Liver (tissue), 3 donors: ENCODE results near the gene HECTD2.

Experiments used
- EGR1 ChIP-seq, 2 donors: IDR thresholded peaks; 2 replicates each; pipeline ENCODE4 v1.6.1; 2016 to 2018; ENCODE audit warnings: antibody characterized with exemption in 2 of 2, low read depth in 2 of 2
- GABPA ChIP-seq, 2 donors: IDR thresholded peaks in 1 of 2; conservative IDR thresholded peaks in 1 of 2; 2 replicates each; pipeline ENCODE4 v1.6.1; 2016; ENCODE audit warnings: antibody characterized with exemption in 2 of 2, mild to moderate bottlenecking in 1 of 2, moderate library complexity in 1 of 2
- RAD21 ChIP-seq, 2 donors: IDR thresholded peaks; 2 replicates each; pipeline ENCODE4 v1.6.1; 2016; ENCODE audit warnings: antibody characterized with exemption in 2 of 2, mild to moderate bottlenecking in 2 of 2
- SP1 ChIP-seq: IDR thresholded peaks from 2 replicates; pipeline ENCODE4 v1.6.1; 2018; ENCODE audit warnings: antibody characterized with exemption, mild to moderate bottlenecking
- TAF1 ChIP-seq: conservative IDR thresholded peaks from 2 replicates; pipeline ENCODE4 v1.6.1; 2016; ENCODE audit warnings: antibody characterized with exemption, mild to moderate bottlenecking
- YY1 ChIP-seq: IDR thresholded peaks from 2 replicates; pipeline ENCODE4 v1.6.1; 2016; ENCODE audit warnings: antibody characterized with exemption, mild to moderate bottlenecking
- TF ChIP-seq, protein P1 (sequence below): fragments of 150-350 bp; IDR thresholded peaks from 2 replicates; pipeline ENCODE4 v1.5.1; 2017; ENCODE audit warnings: improper control_type of control experiment, low read depth, low read length; ENCODE audit not compliant: missing input control
- TF ChIP-seq, protein P2 (sequence below): IDR thresholded peaks from 2 replicates; pipeline ENCODE4 v1.6.1; 2016; ENCODE audit warnings: antibody characterized with exemption
- TF ChIP-seq, protein P3 (sequence below): IDR thresholded peaks from 2 replicates; pipeline ENCODE4 v1.6.1; 2016; ENCODE audit warnings: antibody characterized with exemption
- TF ChIP-seq, protein P4 (sequence below): IDR thresholded peaks from 2 replicates; pipeline ENCODE4 v1.6.1; 2016; ENCODE audit warnings: antibody characterized with exemption, mild to moderate bottlenecking
- TF ChIP-seq, protein P5 (sequence below): IDR thresholded peaks from 2 replicates; pipeline ENCODE4 v1.6.1; 2016; ENCODE audit warnings: antibody characterized with exemption
- donor health status: healthy.
- donor health status: healthy.

DNA sequence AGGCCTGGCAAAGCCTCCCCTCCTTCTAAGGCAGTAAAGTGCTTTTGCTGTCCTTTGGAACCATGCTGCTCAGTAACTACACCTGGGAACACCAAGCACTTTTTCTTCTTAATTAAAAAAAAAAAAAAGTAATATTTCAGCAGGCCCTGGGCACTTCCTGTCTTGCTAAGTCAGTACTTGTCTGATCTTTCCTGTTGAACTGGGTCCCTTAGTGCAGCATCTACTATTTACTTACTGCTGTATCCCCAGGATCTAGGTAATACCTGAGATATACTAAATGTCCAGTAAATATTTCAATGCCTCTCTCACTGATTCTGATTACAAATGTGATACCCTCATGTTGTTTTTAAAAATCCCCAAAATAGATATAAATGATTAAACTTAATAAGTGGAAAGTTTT, 145.3 kb downstream of the HECTD2 start:
- TF ChIP-seq, protein P1, sequence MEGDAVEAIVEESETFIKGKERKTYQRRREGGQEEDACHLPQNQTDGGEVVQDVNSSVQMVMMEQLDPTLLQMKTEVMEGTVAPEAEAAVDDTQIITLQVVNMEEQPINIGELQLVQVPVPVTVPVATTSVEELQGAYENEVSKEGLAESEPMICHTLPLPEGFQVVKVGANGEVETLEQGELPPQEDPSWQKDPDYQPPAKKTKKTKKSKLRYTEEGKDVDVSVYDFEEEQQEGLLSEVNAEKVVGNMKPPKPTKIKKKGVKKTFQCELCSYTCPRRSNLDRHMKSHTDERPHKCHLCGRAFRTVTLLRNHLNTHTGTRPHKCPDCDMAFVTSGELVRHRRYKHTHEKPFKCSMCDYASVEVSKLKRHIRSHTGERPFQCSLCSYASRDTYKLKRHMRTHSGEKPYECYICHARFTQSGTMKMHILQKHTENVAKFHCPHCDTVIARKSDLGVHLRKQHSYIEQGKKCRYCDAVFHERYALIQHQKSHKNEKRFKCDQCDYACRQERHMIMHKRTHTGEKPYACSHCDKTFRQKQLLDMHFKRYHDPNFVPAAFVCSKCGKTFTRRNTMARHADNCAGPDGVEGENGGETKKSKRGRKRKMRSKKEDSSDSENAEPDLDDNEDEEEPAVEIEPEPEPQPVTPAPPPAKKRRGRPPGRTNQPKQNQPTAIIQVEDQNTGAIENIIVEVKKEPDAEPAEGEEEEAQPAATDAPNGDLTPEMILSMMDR = no peak
- TF ChIP-seq, protein P2, sequence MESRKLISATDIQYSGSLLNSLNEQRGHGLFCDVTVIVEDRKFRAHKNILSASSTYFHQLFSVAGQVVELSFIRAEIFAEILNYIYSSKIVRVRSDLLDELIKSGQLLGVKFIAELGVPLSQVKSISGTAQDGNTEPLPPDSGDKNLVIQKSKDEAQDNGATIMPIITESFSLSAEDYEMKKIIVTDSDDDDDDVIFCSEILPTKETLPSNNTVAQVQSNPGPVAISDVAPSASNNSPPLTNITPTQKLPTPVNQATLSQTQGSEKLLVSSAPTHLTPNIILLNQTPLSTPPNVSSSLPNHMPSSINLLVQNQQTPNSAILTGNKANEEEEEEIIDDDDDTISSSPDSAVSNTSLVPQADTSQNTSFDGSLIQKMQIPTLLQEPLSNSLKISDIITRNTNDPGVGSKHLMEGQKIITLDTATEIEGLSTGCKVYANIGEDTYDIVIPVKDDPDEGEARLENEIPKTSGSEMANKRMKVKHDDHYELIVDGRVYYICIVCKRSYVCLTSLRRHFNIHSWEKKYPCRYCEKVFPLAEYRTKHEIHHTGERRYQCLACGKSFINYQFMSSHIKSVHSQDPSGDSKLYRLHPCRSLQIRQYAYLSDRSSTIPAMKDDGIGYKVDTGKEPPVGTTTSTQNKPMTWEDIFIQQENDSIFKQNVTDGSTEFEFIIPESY = no peak
- TF ChIP-seq RAD21 (IDR thresholded peaks at IDR 0.05) (no peak), GABPA (IDR thresholded peaks at IDR 0.05 in 1 of 2, conservative IDR thresholded peaks at IDR 0.05 in 1 of 2) (no peak), SP1 (no peak), EGR1 (IDR thresholded peaks at IDR 0.05; ENCODE audit: low read depth in 2 of 2) (no peak), TAF1 (no peak), YY1 (no peak)
- TF ChIP-seq, protein P3, sequence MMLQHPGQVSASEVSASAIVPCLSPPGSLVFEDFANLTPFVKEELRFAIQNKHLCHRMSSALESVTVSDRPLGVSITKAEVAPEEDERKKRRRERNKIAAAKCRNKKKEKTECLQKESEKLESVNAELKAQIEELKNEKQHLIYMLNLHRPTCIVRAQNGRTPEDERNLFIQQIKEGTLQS = no peak
- TF ChIP-seq, protein P4, sequence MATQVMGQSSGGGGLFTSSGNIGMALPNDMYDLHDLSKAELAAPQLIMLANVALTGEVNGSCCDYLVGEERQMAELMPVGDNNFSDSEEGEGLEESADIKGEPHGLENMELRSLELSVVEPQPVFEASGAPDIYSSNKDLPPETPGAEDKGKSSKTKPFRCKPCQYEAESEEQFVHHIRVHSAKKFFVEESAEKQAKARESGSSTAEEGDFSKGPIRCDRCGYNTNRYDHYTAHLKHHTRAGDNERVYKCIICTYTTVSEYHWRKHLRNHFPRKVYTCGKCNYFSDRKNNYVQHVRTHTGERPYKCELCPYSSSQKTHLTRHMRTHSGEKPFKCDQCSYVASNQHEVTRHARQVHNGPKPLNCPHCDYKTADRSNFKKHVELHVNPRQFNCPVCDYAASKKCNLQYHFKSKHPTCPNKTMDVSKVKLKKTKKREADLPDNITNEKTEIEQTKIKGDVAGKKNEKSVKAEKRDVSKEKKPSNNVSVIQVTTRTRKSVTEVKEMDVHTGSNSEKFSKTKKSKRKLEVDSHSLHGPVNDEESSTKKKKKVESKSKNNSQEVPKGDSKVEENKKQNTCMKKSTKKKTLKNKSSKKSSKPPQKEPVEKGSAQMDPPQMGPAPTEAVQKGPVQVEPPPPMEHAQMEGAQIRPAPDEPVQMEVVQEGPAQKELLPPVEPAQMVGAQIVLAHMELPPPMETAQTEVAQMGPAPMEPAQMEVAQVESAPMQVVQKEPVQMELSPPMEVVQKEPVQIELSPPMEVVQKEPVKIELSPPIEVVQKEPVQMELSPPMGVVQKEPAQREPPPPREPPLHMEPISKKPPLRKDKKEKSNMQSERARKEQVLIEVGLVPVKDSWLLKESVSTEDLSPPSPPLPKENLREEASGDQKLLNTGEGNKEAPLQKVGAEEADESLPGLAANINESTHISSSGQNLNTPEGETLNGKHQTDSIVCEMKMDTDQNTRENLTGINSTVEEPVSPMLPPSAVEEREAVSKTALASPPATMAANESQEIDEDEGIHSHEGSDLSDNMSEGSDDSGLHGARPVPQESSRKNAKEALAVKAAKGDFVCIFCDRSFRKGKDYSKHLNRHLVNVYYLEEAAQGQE = no peak
- TF ChIP-seq, protein P5, sequence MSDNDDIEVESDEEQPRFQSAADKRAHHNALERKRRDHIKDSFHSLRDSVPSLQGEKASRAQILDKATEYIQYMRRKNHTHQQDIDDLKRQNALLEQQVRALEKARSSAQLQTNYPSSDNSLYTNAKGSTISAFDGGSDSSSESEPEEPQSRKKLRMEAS = no peak
